GM18502 (cell line): ENCODE data around the gene TNRC6C.
"Not testable (repeated sequence)": the region's sequence is repeated elsewhere in the genome, so short reads cannot be mapped to it uniquely, and the experiment has no call there.

Experiments
- ATAC-seq: cut with Tn5 transposase; IDR thresholded peaks from one replicate; pipeline ENCODE4 v1.9.1; 2021; ENCODE audit warnings: mild to moderate bottlenecking; ENCODE audit not compliant: unreplicated experiment, poor library complexity

Gene TNRC6C

DNA sequence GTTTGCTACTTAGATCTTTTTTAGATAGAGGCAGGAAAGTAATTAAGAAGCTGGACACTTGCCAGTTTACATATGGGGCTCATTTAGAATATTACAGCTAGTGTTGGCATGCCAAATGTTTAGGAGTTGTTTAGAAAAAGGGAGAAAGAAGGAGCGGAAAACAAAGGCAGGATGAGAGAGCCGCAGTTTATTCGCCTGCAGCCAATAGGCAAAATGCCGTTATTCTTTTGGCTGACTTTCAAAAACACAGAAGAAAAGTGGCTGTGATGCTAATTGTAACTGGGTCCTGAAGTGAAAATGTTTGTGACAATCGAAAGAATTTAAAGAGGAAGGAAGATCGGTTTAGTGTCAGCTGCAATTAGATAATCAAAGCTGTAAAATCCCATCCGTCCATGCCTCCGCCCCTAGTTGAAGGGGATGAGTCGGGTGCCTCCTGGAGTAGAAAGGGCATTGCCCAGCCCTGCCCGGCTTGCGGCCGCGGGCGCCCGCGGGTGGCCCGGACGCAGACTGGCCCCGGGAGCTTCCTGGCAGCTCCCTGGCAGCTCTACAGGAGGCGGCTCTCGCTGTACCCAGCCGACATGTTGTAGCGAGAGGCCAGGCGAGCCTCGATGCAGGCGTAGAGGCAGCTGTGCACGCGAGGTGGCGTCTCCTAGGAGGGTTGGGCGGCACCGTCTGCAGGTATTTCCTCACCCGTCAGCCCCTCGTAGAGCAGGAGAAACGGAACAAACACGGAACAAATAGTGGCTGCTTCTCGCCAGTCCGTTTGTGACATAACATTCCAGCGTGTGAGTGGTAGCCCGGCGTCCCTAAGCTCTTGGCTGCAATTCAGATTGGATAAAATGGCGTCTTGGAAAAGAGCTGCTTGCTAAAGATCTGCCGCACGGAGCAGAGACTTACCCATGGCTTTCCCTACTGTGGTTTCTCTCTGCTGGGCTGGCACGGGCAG, 82.2 kb downstream of the TNRC6C start:
- ATAC-seq, result no peak

DNA sequence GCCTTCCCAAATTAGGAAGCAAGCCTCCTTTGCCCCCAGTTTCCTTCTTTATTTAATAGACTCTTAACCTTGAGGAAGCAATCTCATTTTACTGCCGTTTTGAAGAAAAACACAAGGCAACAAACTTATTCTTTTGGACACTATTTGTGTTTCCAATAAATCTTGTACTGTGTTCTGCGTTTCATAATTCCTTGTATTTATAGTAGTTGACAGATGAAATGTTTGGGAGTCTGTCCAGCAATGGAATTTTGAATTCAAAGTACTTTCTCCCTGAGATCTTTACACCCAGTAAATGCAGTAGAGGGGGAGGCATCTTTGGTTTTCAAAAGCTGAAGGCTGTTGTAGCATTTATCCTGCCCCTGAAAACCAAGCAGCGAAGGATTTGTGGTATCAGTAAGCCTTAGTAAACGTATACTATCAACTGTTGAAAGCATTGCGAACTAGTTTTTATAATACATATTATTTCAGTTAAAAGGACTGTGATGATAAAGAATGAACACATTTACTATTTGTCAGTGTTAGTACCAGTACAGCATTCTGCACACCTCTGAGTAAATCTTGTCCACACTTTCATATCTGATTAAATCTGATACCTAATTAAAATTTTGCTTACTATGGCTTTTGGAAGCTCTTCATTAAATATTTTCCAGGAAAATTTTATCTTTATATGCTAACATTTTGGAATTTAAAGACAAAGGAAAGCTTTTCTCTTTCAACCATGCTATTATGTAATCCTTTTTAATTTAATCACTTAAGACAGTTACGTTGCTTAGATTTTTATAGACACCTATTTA, 83.1 kb downstream of the TNRC6C start:
- ATAC-seq, result no peak

- ATAC-seq, result no peak
These were observed 84.0 kb downstream of the TNRC6C start for GRCh38 chr17:78042542-78042941.

DNA sequence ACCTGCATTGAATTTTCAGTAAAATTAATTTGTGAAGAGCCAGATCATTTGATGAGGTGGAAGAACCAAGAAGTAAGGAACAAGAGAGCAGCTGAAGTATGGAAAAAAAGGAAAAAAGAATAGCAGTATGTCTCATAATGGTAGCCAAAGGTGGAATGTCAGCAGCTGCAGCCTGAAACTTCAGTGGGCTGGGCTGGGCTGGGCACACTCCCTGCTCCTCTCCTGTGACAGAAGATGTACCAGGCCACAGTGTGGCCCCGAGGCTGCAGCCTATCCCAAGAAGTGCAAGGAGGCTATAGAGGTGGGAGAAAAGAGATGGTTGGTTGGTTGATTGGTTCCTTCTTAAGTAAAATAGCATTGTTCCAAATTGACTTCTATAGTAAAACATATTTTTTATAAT, 84.5 kb downstream of the TNRC6C start:
- no peak for ATAC-seq

DNA sequence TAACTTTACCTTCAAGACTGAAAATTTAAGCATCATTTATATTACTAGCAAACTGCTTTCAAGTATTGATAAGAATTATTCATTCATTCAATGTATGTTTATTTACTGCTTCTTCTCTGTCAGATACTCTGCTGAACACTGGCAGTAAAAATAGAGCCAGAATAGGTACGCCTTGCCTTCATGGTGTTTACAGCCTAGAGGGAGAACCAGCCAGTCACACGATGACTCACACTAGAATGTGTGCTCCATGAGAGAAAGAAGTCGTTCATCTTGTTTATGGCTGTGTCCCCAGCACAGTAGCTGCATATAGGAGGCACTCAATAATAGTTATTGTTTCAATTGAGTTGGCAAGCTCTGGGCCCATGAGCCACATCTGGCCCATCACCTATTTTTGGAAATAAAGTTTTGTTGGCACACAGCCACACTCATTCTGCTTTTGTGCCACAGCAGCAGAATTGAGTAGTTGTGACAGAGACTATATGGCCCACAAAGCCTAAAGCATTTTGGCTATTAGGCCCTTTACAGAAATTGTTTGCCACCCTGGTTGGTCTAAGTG, 85.9 kb downstream of the TNRC6C start:
- ATAC-seq, result no peak

- ATAC-seq, result no peak
These were observed 86.8 kb downstream of the TNRC6C start for GRCh38 chr17:78045316-78045715.

DNA sequence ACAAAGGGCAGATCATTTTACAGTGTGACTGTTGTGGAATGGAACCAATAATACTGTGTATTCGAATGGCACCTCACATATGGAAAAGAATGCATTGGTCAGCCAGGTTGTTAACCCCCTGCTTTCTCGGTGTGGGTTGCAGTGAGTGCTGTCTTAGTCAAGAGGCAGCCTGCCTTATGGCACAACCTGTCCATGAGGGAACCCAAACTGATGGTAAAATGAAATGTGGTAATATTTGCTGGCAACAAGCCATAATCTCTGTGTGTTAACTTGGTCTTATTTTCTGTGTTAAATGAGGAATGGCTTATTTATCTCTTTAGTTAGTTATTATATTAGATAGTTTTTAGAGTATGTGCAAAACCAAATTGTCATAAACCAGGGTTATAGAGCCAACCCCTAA, 88.4 kb downstream of the TNRC6C start:
- ATAC-seq, result no peak

DNA sequence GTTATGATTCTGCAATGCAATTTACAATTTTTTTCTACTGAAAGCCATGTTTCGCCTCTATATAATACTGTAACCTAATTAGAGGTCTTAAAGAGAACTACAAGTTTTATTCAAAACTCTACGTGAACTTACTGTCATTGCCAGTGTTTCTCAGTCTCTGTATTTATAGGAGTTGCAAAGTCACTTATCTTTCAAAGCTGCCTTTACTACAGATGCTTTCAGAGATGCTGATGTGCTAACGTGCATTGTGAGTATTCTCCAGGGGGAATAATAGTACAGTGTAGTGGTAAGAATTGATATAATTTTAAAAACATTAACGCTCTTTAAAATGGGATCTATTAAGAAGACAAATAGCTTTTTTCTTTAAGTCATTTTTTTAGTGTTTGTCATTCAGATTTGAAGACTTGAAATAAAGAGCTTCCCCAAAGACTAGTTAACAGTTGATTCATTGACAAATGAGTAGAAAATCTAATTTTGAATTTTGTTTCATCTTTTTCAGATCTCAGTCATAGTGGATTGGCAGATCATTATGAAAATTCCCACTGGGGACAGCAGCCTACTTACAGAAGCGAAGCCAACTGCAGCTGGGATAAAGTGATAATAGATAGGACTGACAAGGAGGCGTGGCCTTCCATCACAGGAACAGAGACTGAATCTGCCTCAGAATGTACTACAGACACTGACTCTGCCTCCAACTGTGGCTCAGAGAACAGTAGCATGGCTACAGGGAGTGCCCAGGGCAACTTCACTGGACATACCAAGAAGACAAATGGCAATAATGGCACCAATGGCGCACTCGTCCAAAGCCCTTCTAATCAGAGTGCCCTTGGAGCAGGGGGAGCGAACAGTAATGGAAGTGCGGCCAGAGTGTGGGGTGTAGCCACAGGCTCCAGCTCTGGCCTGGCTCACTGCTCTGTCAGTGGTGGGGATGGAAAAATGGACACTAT, 90.1 kb downstream of the TNRC6C start:
- ATAC-seq, result no peak

GRCh38 chr17:78049609-78050008, 91.1 kb downstream of the TNRC6C start:
- ATAC-seq, result no peak

DNA sequence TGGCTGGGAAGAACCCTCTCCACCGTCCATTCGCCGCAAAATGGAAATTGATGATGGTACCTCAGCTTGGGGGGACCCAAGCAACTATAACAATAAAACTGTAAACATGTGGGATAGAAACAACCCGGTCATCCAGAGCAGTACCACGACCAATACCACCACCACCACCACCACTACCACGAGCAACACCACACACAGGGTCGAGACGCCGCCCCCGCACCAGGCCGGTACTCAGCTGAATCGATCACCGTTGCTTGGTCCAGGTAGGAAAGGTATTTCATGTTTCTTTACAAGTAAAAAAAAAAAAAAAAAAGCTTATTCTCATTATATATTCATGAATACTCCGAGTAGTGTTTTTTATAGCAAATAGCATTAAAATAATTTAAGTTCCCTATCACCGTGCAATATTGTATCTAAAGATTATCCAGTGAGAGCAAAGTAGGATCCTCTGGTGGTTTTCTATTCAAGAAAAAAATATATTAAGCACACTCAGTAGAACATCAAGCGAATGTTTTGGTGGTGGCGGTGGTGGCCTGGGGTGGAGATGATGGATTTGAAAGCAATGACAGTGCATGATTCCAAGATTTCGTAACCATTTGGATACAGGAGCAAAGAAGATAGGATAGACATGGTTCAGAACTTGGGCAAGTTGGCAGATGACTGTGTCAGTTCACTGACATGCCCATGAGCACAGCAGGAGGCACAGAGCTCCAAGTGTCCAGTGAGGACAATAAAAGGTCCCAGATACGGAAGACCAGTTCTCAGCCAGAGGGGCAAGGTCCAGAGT, 92.9 kb downstream of the TNRC6C start:
- no peak for ATAC-seq

- no peak for ATAC-seq
These were observed 95.4 kb downstream of the TNRC6C start for GRCh38 chr17:78053777-78054468.

DNA sequence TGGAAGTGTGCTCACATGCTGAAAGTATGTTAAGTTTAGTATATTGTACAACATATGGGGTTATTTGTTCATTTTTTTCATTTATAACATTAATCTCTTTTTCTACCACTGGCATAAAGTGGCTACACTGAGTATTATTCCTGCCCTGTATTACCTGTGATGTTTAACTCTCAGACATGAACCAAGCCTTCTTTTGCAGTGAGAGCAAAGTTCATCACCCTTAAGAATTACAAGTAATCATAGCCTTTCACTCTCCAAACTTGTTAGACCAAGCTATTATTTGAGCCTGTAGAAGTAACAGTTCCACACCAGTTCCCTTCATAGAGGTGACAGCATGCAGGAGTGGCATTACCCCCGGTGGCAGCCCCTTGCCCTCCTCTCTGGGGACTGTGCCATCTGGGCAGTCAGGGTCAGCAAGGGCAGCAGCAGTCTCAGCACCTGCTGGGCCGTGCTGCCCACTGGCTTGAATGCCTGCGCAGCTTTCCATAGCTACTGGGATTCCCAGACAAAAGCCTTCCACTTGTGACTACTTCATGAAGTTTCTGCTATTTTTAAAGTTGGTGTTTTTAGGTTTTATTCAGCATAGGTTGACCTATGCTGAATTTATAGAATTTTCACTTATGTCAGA, 98.7 kb downstream of the TNRC6C start:
- ATAC-seq, result no peak

DNA sequence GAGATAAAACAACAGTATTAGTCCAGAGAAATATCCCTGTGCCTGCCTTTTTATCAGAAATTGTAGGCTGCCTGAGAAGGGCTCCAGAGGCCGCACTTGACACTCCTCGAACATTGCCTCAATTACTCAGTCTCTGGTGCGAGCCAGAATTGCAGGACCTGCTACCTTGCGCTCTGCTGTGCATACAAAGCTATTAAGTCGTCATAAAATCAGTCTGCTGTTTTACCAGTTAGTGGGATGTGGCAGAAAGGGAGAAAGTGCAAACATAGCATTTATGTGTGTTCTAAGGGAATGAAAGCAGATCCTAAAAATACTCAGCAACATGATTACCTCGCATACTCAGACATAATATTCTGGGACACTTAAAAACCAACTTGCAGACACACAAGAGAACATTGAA, 99.5 kb downstream of the TNRC6C start:
- ATAC-seq, result no peak

DNA sequence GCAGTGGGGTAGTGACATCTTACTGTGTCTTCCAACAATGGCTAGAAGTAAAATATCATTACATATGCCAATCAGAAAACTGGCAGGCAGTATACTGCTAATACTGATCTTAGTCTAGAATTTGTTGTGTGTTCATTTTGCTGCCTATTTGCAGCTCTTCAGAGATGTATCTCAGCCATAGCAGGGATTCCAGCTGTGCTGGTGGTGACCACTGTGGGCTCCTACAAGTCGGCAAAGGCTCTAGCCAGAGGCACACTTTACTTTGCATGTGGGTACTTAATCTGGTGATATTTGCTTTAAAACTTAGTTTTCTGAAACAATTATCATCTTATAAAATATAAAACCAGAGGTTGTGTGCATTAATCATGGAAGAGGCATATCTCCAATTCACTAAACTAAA, 100.1 kb downstream of the TNRC6C start:
- no peak for ATAC-seq

DNA sequence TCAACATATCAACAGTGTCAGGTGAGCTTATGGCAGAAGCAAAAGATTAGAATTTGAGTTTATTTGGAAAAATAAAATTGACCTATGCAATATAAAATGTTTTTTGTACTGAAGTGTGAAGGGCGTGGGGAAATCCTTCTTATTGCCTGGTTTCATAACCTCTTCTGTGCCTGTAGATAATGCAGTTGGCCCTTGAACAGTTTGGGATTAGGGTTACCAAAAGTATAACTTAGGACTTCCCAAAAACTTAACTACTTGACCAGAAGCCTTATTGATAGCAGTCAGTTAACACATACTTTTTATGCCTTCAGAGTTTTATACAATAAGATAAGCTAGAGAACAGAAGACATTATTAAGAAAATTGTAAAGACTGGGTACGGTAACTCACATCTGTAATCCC, 104.1 kb downstream of the TNRC6C start:
- ATAC-seq, result no peak

DNA sequence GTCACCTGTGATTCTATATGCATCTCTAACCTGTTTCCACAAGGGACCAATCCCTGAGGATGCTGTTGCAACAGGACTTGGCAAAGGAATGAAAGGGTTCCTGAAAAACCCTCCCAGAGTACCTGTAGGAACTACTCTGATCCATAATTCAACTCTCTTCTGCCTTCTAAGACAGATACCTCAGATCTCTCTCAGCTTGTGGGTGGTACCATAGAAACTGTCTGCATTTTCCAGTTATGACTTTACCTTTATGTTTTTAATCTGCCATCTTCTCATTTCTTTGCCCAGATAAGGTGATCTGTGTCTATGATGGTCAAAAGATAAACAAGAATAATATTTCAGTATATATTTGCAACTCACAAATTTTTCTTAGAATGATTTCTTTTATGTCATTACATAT, 105.0 kb downstream of the TNRC6C start:
- no peak for ATAC-seq

GRCh38 chr17:78064708-78065107, 106.2 kb downstream of the TNRC6C start:
- no peak for ATAC-seq

GRCh38 chr17:78066976-78067375, 108.5 kb downstream of the TNRC6C start:
- ATAC-seq, result not testable (repeated sequence)
